HG02840 (cell line): ENCODE measurements around the gene CD101.
A peak's percentile ranks its signal among the peaks of the same experiment; 100 is the strongest.
"Not testable (repeated sequence)": the region's sequence is repeated elsewhere in the genome, so short reads cannot be mapped to it uniquely, and the experiment has no call there.

Experiments used
- ATAC-seq: cut with Tn5 transposase; IDR thresholded peaks from one replicate; pipeline ENCODE4 v1.9.1; 2021; ENCODE audit warnings: mild to moderate bottlenecking, moderate library complexity, moderate number of reproducible peaks; ENCODE audit not compliant: unreplicated experiment, low FRiP score

Gene CD101, protein sequence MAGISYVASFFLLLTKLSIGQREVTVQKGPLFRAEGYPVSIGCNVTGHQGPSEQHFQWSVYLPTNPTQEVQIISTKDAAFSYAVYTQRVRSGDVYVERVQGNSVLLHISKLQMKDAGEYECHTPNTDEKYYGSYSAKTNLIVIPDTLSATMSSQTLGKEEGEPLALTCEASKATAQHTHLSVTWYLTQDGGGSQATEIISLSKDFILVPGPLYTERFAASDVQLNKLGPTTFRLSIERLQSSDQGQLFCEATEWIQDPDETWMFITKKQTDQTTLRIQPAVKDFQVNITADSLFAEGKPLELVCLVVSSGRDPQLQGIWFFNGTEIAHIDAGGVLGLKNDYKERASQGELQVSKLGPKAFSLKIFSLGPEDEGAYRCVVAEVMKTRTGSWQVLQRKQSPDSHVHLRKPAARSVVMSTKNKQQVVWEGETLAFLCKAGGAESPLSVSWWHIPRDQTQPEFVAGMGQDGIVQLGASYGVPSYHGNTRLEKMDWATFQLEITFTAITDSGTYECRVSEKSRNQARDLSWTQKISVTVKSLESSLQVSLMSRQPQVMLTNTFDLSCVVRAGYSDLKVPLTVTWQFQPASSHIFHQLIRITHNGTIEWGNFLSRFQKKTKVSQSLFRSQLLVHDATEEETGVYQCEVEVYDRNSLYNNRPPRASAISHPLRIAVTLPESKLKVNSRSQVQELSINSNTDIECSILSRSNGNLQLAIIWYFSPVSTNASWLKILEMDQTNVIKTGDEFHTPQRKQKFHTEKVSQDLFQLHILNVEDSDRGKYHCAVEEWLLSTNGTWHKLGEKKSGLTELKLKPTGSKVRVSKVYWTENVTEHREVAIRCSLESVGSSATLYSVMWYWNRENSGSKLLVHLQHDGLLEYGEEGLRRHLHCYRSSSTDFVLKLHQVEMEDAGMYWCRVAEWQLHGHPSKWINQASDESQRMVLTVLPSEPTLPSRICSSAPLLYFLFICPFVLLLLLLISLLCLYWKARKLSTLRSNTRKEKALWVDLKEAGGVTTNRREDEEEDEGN

GRCh38 chr1:117001254-117001927, at the start of gene CD101:
TSS of gene CD101 (plus strand) at chr1:117001760. CDS start at chr1:117001818, 58 bp downstream.
- ATAC-seq, result peak; percentile 93

GRCh38 chr1:116952738-116953275, 48.8 kb upstream of the CD101 start:
- ATAC-seq, result no peak

DNA sequence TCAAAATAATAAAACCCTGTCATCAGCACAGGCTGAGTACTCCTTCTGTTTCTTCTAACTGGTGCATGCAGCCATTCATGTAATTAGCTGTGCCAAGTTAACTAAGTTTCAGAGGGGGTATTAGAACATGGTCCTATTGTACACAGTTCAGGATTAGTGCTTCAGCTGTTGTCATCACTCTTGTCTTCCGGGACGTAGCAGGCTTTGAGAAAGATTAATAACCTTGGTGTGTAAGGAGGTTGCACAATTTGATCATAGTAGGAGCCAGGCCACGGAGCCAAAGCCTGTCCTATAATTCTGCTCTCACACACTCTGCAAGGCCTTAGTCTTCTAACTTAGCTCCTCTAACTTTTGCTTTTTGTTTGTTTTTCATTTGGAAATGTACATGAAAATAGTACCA, 47.1 kb upstream of the CD101 start:
- no peak for ATAC-seq

- no peak for ATAC-seq
These were observed 45.2 kb upstream of the CD101 start for GRCh38 chr1:116956378-116956777.

- ATAC-seq, result no peak
These were observed 43.9 kb upstream of the CD101 start for GRCh38 chr1:116957646-116958045.

GRCh38 chr1:116958110-116958509, 43.5 kb upstream of the CD101 start:
- ATAC-seq, result no peak

DNA sequence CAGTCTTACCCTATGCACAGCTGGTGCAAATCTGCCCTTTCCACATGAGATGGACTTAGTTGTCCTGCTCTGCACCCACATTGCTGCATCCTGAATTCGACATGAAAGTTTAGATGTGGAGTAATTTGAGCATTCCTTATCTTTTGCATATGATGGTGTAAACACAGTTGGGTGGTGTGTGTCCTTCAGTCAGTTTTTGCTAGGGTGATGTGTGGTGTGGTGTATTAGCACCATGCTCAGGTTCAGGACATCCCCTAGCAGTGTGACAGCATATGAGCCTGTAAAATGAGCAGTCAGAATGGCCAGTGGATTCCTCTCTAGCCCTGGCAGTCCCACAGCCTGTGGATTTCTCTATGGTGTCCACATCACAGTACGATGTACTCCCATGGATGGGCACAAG, 42.6 kb upstream of the CD101 start:
- no peak for ATAC-seq

DNA sequence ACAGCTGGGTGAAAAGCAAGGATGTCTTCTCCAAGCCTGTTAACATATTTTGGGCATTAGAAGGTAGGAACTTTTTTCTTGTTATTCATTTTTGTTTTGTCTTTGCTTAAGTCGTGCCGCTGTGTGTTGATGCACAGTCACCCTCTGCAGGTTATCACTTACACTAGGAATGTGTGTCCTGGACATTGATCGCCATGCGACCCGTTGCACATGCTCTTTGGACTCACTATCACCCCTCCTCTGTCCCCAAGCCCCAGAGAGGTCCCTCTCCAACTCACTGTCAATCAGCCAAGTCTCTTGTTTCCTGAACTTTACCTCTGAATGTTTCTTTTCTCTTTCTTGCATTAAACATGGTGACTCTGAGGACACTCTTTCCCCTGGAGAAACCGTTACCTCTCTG, 40.0 kb upstream of the CD101 start:
- no peak for ATAC-seq

DNA sequence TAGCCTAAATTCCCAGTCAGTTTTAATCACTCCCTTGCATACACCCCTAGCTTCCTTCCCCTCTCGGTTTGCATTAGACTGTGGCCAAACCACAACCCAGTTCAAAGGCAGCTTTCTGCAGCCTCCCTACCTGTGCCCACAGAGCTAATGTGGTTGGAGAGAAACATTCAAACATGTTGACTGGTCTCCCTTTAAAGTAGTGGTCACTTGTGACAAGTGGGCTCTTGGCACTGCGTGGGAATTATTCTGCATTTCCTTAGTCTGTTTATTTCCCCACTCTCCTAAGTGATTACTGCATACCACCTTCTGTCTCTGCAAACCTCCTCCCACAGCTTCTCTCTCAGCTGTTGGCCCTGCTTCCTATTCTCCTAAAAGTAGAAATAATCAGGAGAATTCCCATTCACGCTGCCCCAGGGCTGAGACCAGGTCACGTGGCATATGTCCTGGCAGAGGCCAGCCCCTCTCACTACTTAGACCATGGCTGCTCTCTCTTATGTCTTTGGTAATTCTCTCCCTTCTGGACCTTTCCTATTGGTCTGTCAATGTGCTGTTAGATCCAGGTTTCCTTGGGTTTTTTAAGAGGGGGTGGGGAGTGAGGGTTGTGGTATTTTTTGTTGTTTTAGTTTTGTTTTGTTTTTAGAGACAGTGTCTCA, 38.4 kb upstream of the CD101 start:
- no peak for ATAC-seq

DNA sequence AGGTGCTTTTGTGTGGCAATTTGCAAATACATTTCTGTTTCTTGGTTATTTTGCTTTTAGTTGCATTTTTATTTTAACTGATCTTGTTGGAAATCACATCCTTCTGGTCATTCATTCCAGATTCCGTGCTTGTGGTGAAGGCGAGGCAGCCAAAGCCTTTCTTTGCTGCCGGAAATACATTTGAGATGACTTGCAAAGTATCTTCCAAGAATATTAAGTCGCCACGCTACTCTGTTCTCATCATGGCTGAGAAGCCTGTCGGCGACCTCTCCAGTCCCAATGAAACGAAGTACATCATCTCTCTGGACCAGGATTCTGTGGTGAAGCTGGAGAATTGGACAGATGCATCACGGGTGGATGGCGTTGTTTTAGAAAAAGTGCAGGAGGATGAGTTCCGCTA, 34.8 kb upstream of the CD101 start:
- no peak for ATAC-seq

- ATAC-seq, result no peak
These were observed 32.8 kb upstream of the CD101 start for GRCh38 chr1:116968724-116969123.

GRCh38 chr1:116971258-116971860, 30.2 kb upstream of the CD101 start:
- ATAC-seq, result no peak

- ATAC-seq, result no peak
These were observed 29.4 kb upstream of the CD101 start for GRCh38 chr1:116971965-116972673.

DNA sequence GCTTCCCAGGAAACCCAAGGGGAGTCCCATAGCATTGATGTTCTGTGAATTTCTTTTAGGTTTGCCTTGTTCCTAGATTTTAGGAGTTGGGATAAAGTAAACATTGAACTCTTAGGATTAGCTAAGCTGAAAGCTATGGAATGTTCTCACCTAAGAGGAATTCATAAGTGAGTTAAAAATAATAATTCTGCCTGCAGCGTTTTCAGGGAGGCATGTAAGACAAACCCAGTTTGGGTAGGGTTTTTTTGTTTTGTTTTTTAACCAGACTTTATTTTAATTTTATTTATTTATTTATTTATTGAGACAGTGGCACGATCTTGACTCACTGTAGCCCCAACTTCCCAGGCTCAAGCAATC, 28.9 kb upstream of the CD101 start:
- ATAC-seq, result no peak

DNA sequence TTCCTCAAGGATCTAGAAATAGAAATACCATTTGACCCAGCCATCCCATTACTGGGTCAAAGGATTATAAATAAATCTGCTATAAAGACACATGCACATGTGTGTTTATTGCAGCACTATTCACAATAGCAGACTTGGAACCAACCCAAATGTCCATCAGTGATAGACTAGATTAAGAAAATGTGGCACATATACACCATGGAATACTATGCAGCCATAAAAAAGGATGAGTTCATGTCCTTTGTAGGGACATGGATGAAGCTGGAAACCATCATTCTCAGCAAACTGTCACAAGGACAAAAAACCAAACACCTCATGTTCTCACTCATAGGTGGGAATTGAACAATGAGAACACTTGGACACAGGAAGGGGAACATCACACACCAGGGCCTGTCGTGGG, 21.3 kb upstream of the CD101 start:
- not testable (repeated sequence) for ATAC-seq

GRCh38 chr1:116981521-116982037, 20.0 kb upstream of the CD101 start:
- ATAC-seq, result no peak

DNA sequence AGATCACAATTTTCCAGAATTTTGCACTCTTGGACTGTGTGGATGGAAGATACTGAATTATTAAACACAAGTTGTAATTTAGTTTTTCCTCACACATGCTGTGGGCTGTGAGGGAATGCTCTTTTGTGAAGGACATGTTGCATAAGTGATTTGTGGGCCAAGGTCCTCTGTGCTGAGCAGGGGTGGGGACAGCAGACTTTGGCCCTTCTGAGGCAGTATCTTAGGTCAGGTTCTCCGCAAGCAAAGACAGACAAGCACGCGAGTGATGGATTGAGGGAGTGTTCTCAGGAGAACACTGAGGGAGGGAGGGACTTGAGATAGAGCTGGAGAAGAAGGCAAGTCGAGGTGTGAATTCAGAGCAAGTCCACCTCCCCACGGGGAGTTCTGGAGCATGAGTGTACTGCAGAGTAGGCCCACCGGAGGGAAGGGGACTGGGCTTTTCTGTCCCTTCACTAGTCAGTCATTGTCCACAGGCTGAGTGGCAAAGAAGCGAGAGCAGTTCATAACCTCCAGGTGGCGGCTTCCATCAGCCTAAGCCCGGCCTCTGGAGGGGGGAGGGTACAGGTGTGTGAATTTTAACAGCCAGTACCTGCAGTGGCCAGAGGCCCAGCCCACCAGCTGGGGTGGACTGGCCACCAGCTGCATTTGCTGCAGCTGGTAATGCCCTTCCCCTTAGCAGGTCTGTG, 19.1 kb upstream of the CD101 start:
- ATAC-seq, result no peak

- ATAC-seq, result no peak
These were observed 18.4 kb upstream of the CD101 start for GRCh38 chr1:116983112-116983511.
